Osteoblast (primary cell): ENCODE data around the gene VGLL2. TPM values are rescaled to one million over a fixed set of nuclear protein-coding genes. Genes with fewer than 3 reads are reported as not detected.

Experiments
- DNase-seq: peaks from one replicate; pipeline ENCODE4 v3.0.0; 2011; ENCODE audit warnings: low spot score, mixed read lengths; ENCODE audit not compliant: insufficient read length; ENCODE audit errors: missing footprints
- H2AFZ ChIP-seq: 2 replicates; pipeline ENCODE4 v1.6.0; 2011; ENCODE audit warnings: mild to moderate bottlenecking, low read length
- H3K27ac ChIP-seq: 2 replicates; pipeline ENCODE4 v1.5.1; 2011; ENCODE audit warnings: mild to moderate bottlenecking, low read depth, low read length, moderate library complexity
- H3K27me3 ChIP-seq: 2 replicates; pipeline ENCODE4 v1.6.0; 2012; ENCODE audit warnings: mild to moderate bottlenecking, control low read depth, inconsistent platforms, low read length, moderate library complexity; ENCODE audit not compliant: insufficient read depth
- H3K36me3 ChIP-seq: 2 replicates; pipeline ENCODE4 v1.5.1; 2011; ENCODE audit warnings: mild to moderate bottlenecking, low read length, control low read depth, moderate library complexity; ENCODE audit not compliant: insufficient read depth
- H3K4me1 ChIP-seq: 2 replicates; pipeline ENCODE4 v1.5.1; 2011; ENCODE audit warnings: mild to moderate bottlenecking, low read length, control low read depth, moderate library complexity; ENCODE audit not compliant: insufficient read depth
- H3K4me2 ChIP-seq: 2 replicates; pipeline ENCODE4 v1.6.0; 2011; ENCODE audit warnings: mild to moderate bottlenecking, low read length; ENCODE audit not compliant: insufficient read depth
- H3K4me3 ChIP-seq: fragments of 200-600 bp; sonication (generic); 3 replicates; pipeline ENCODE4 v1.5.1; 2012; ENCODE audit warnings: mild to moderate bottlenecking, low read length, inconsistent platforms; ENCODE audit not compliant: insufficient read depth
- H3K79me2 ChIP-seq: 2 replicates; pipeline ENCODE4 v1.6.0; 2012; ENCODE audit warnings: mild to moderate bottlenecking, low read length, control low read depth, inconsistent platforms; ENCODE audit not compliant: insufficient read depth
- H3K9me3 ChIP-seq: 2 replicates; pipeline ENCODE4 v1.5.1; 2011; ENCODE audit warnings: low read depth, low read length, control low read depth
- H4K20me1 ChIP-seq: 2 replicates; pipeline ENCODE4 v1.6.0; 2012; ENCODE audit warnings: mild to moderate bottlenecking, low read length, control low read depth; ENCODE audit not compliant: insufficient read depth
- total RNA-seq: library from RNA; depleted of rRNA; stranded (reverse); fragments of >200 nt; gene quantifications from 2 replicates; pipeline ENCODE4 v1.2.3, GENCODE V29; 2012
- TF ChIP-seq, protein P1 (sequence below): IDR thresholded peaks from 2 replicates; pipeline ENCODE4 v1.5.1; 2011; ENCODE audit warnings: mild to moderate bottlenecking, low read depth, low read length, moderate library complexity; ENCODE audit errors: extremely low read depth

VGLL2 gene
- total RNA-seq, 1 donor: not detected

DNA sequence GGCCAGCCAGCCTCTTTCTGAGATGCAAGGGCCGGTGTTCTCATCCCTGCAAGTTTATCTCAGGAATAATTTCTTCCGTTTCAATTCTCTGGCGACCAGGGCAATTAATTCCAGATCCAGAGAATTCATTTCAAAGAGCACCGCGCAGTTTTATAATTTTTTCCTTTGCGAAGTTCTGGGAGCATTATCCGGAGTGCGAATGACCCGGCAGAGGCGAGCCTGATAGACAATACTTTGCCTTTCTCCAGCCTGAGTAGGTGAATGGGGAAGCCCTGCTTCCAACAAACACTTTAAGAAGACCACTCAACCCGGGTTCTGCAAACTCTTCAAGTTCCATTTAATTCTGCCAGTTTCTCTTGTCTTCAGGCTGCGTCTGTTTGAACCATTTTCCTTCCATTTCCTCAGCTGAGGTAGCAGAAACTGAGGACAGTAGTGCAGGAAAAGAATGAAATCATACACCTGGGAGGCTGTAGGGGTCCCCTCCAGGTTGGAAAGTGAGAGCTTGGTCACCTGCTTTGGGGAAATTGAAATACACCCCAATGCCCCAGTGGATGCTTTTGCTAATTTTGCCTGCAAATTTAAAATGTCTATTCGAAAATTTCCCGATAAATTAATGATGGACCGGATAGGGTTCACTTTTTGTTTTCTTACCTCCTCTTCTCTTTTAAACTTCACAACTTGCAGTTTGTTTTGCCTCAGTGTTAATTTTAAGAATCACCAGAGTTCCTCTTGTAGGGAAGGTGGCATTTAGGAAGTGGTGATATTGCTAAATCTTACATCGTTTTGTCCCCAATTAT is 1.1 kb downstream of the VGLL2 start:
- Histone ChIP-seq H3K27me3 (peaks cover 97% of the 10 kb centered on the region), H3K9me3 (peaks cover 2% of the 10 kb centered on the region), H3K4me2 (peak overlapping the region; percentile 78), H3K4me3 (no peak overlapping the region), H3K27ac (no peak overlapping the region), H3K79me2 (no peaks in the 10 kb centered on the region), H2AFZ (no peak overlapping the region), H3K36me3 (no peaks in the 10 kb centered on the region), H3K4me1 (peaks cover 7% of the 10 kb centered on the region), H4K20me1 (no peaks in the 10 kb centered on the region)
- TF ChIP-seq, protein P1, sequence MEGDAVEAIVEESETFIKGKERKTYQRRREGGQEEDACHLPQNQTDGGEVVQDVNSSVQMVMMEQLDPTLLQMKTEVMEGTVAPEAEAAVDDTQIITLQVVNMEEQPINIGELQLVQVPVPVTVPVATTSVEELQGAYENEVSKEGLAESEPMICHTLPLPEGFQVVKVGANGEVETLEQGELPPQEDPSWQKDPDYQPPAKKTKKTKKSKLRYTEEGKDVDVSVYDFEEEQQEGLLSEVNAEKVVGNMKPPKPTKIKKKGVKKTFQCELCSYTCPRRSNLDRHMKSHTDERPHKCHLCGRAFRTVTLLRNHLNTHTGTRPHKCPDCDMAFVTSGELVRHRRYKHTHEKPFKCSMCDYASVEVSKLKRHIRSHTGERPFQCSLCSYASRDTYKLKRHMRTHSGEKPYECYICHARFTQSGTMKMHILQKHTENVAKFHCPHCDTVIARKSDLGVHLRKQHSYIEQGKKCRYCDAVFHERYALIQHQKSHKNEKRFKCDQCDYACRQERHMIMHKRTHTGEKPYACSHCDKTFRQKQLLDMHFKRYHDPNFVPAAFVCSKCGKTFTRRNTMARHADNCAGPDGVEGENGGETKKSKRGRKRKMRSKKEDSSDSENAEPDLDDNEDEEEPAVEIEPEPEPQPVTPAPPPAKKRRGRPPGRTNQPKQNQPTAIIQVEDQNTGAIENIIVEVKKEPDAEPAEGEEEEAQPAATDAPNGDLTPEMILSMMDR: no peak
- DNase-seq: peak; percentile 88

DNA sequence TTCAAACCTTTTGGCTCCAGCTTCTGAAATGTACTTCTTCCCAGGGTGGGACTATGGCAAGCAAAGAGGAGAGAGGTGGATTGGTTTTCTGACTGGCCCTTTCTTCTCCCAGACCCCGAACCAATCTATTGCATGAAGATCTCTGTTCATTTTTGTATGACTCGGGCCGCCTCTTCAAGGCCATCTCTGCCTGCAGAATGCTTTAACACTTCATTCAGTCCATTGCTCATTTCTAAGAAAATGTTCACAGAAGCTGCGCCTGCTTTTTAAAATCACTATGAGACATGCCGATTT is 1.6 kb downstream of the VGLL2 start:
- Histone ChIP-seq H4K20me1 (no peaks in the 10 kb centered on the region), H3K9me3 (peaks cover 2% of the 10 kb centered on the region), H3K27me3 (peaks cover 97% of the 10 kb centered on the region), H3K36me3 (no peaks in the 10 kb centered on the region), H3K4me1 (peaks cover 7% of the 10 kb centered on the region), H3K4me3 (no peak overlapping the region), H3K4me2 (no peak overlapping the region), H3K27ac (no peak overlapping the region), H3K79me2 (no peaks in the 10 kb centered on the region), H2AFZ (no peak overlapping the region)
- DNase-seq: no peak
- TF ChIP-seq, protein P1: no peak

DNA sequence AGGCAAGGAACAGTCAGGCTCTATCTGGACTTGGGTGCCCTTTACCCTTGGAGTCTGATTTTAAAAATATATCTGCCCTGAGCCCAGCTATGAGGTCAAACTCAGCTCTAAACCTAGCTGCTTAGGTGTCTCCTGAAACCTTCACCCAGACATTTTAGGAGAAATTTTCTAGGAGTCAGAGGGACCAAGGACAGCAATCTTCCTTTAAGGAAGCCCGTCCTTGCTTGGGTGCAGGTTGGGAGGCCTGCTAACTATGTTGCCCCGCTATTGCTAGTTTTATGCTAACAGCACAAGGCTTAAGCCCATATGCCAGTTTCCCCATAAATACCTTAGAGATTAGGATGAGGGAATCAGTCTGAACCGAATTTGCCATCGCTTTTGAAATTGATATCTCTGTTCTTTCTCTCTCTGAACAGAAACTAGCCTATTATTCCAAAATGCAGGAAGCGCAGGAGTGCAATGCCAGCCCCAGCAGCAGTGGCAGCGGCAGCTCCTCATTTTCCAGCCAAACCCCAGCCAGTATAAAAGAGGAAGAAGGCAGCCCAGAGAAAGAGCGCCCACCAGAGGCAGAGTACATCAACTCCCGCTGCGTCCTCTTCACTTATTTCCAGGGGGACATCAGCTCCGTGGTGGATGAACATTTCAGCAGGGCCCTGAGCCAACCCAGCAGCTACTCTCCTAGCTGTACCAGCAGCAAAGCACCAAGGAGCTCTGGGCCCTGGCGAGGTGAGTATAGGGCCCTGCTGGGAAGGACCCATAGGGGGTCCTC is 2.6 kb downstream of the VGLL2 start:
- no peak overlapping the region for H3K27ac ChIP-seq
- DNase-seq: no peak
- no peak overlapping the region for H3K4me2 ChIP-seq
- no peaks in the 10 kb centered on the region for H4K20me1 ChIP-seq
- no peaks in the 10 kb centered on the region for H3K36me3 ChIP-seq
- H2AFZ ChIP-seq: no peak overlapping the region
- H3K4me1 ChIP-seq: peaks cover 7% of the 10 kb centered on the region
- peaks cover 97% of the 10 kb centered on the region for H3K27me3 ChIP-seq
- no peaks in the 10 kb centered on the region for H3K79me2 ChIP-seq
- peaks cover 2% of the 10 kb centered on the region for H3K9me3 ChIP-seq
- H3K4me3 ChIP-seq: no peak overlapping the region
- TF ChIP-seq, protein P1: no peak

DNA sequence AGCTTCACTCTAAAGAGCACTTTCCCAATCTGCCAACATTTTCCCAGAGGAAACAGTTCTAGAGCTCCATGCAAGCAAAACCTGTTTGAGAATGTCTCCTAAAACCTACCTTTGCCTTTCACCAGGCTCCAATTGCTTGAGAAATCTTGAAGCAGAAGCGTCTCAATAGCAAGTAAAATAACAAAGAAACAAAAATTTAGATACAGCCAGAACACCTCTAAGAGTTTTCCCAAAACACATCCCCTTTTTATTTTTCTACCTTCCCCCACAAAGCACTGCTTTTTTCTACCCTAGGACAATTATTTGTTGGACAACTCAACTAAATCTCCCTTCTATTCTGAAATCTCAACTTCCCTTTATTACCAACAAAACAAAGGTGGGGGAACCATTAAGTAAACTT is 3.6 kb downstream of the VGLL2 start:
- Histone ChIP-seq H2AFZ (no peak overlapping the region), H3K9me3 (no peaks in the 10 kb centered on the region), H3K79me2 (no peaks in the 10 kb centered on the region), H3K4me1 (peaks cover 7% of the 10 kb centered on the region), H3K27me3 (peaks cover 97% of the 10 kb centered on the region), H4K20me1 (no peaks in the 10 kb centered on the region), H3K27ac (no peak overlapping the region), H3K36me3 (no peaks in the 10 kb centered on the region), H3K4me2 (no peak overlapping the region), H3K4me3 (no peak overlapping the region)
- TF ChIP-seq, protein P1: no peak
- peak; percentile 62 for DNase-seq
